Endodermal cell (in vitro differentiated cells): Measurements from ENCODE around the gene FAM222B. TPM values are rescaled to one million over a fixed set of nuclear protein-coding genes. Genes with fewer than 3 reads are reported as not detected.

Experiments used
- DNase-seq: peaks from one replicate; pipeline ENCODE4 v3.0.0-alpha.2; 2017
- H3K27ac ChIP-seq: 2 replicates; pipeline ENCODE4 v1.5.1; 2013; ENCODE audit warnings: mild to moderate bottlenecking, low read depth, low read length, moderate library complexity
- H3K27me3 ChIP-seq: 2 replicates; pipeline ENCODE4 v1.6.1; 2013; ENCODE audit warnings: mild to moderate bottlenecking, low read length, moderate library complexity; ENCODE audit not compliant: insufficient read depth, control insufficient read depth, poor library complexity, severe bottlenecking
- H3K36me3 ChIP-seq: 2 replicates; pipeline ENCODE4 v1.7.0; 2013; ENCODE audit warnings: mild to moderate bottlenecking, low read length, moderate library complexity; ENCODE audit not compliant: control insufficient read depth, insufficient read depth
- H3K4me1 ChIP-seq: one replicate; pipeline ENCODE4 v1.7.0; 2013; ENCODE audit warnings: low read length; ENCODE audit not compliant: control insufficient read depth, insufficient read depth
- H3K4me3 ChIP-seq: 2 replicates; pipeline ENCODE4 v1.5.1; 2013; ENCODE audit warnings: mild to moderate bottlenecking, low read length, moderate library complexity
- H3K9ac ChIP-seq: 2 replicates; pipeline ENCODE4 v1.6.1; 2013; ENCODE audit warnings: mild to moderate bottlenecking, low read length, moderate library complexity; ENCODE audit not compliant: poor library complexity, severe bottlenecking; ENCODE audit errors: extremely low read depth
- H3K9me3 ChIP-seq: 2 replicates; pipeline ENCODE4 v1.6.1; 2013; ENCODE audit warnings: mild to moderate bottlenecking, low read length, moderate library complexity; ENCODE audit not compliant: control insufficient read depth
- H3K27ac Mint-ChIP-seq: 2 replicates; pipeline ENCODE4 v1.8.0; 2020; ENCODE audit warnings: mixed read lengths
- H3K27me3 Mint-ChIP-seq: 2 replicates; pipeline ENCODE4 v1.8.0; 2021; ENCODE audit warnings: mild to moderate bottlenecking, mixed read lengths; ENCODE audit not compliant: insufficient read depth
- H3K36me3 Mint-ChIP-seq: 2 replicates; pipeline ENCODE4 v1.8.0; 2020; ENCODE audit warnings: low read depth, mixed read lengths
- H3K4me1 Mint-ChIP-seq: 2 replicates; pipeline ENCODE4 v1.8.0; 2020; ENCODE audit warnings: mixed read lengths
- H3K4me3 Mint-ChIP-seq: 2 replicates; pipeline ENCODE4 v1.8.0; 2020; ENCODE audit warnings: mild to moderate bottlenecking, moderate library complexity, mixed read lengths
- H3K9me3 Mint-ChIP-seq: 2 replicates; pipeline ENCODE4 v1.8.0; 2020; ENCODE audit warnings: mild to moderate bottlenecking, mixed read lengths
- WGBS, 2 experiments: methylation state at CpG; one replicate each; pipeline versions ENCODE4 v1.1.5 to v1.1.7; 2013; ENCODE audit warnings: missing lambda C conversion rate in 2 of 2, mixed read lengths in 1 of 2; ENCODE audit not compliant: insufficient coverage in 1 of 2, insufficient read length in 1 of 2; 5-methylcytosine and 5-hydroxymethylcytosine counted together
- total RNA-seq, 2 donors: library from RNA; stranded (reverse); fragmentation: NEBNext Ultra II Directional in 1 of 2; extraction: Animal tissue kit (Norgen Biotek cat#: 25700) in 1 of 2; gene quantifications; 2 replicates in 1 of 2; 3 replicates in 1 of 2; pipeline ENCODE4 v1.2.1, GENCODE V29; 2021
- TF ChIP-seq, protein P1 (sequence below): fragments of 200-600 bp; sonication (generic); conservative IDR thresholded peaks from 2 replicates; pipeline ENCODE4 v1.5.0; 2021; ENCODE audit warnings: antibody characterized with exemption, mild to moderate bottlenecking

The FAM222B gene
- total RNA-seq, 2 donors from 2014 or later: 59.2 to 75.7 TPM

DNA sequence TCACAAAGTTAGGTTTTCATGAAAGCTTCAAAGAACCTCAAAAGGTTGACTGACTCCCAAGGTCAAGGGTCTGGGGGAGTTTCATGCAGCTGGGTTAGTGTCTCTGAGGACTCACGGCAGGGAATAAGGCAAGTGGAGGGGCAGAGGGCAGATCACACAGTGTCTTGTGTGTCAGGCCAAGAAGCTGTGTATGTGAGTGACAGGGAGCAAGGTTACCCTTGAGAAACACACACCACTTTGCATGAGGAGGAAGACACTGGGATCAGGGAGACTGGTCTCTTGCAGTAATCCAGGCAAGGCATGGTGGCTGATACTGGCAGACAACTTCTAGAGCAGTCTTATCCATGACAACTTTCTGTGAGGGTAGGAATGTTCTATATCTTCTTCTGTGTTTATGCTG lies 48.6 kb upstream of the FAM222B start:
- H3K27ac Mint-ChIP-seq: no peak overlapping the region
- peaks cover 46% of the 10 kb centered on the region for H3K36me3 ChIP-seq
- DNase-seq: no peak
- no peak overlapping the region for H3K4me3 Mint-ChIP-seq
- peaks cover 6% of the 10 kb centered on the region for H3K4me1 Mint-ChIP-seq
- peaks cover 32% of the 10 kb centered on the region for H3K36me3 Mint-ChIP-seq
- WGBS, 2 experiments: 83 to 88% methylated on average over 1 of the region's 1 CpG
- no peak overlapping the region for H3K27ac ChIP-seq
- H3K9me3 ChIP-seq: no peaks in the 10 kb centered on the region
- H3K9ac ChIP-seq: no peak overlapping the region
- no peaks in the 10 kb centered on the region for H3K9me3 Mint-ChIP-seq
- H3K4me1 ChIP-seq: no peaks in the 10 kb centered on the region
- no peaks in the 10 kb centered on the region for H3K27me3 Mint-ChIP-seq
- H3K27me3 ChIP-seq: no peaks in the 10 kb centered on the region
- no peak overlapping the region for H3K4me3 ChIP-seq
- TF ChIP-seq, protein P1, sequence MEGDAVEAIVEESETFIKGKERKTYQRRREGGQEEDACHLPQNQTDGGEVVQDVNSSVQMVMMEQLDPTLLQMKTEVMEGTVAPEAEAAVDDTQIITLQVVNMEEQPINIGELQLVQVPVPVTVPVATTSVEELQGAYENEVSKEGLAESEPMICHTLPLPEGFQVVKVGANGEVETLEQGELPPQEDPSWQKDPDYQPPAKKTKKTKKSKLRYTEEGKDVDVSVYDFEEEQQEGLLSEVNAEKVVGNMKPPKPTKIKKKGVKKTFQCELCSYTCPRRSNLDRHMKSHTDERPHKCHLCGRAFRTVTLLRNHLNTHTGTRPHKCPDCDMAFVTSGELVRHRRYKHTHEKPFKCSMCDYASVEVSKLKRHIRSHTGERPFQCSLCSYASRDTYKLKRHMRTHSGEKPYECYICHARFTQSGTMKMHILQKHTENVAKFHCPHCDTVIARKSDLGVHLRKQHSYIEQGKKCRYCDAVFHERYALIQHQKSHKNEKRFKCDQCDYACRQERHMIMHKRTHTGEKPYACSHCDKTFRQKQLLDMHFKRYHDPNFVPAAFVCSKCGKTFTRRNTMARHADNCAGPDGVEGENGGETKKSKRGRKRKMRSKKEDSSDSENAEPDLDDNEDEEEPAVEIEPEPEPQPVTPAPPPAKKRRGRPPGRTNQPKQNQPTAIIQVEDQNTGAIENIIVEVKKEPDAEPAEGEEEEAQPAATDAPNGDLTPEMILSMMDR: no peak

DNA sequence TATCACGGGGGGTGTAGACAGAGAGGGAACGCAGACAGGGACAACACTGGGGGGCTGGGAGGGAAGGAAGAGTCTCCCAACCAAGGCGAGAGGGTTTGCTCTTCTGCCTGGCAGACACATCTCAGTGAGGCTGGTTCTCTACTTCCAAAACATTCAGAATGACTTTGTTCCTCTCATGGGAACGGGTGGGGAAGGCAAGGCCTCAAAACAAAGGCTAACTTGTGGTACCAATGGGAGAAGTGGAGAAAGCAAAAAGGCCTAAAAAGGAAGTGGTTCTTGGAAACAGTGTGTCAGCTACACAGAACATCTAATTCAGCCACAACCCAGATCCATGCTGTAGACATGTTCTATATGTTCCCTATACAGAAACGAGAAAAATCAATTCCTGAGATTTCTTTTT lies 47.4 kb upstream of the FAM222B start:
- H3K36me3 Mint-ChIP-seq: peaks cover 36% of the 10 kb centered on the region
- TF ChIP-seq, protein P1: no peak
- no peaks in the 10 kb centered on the region for H3K9me3 Mint-ChIP-seq
- no peaks in the 10 kb centered on the region for H3K4me1 Mint-ChIP-seq
- no peak for DNase-seq
- no peak overlapping the region for H3K27ac ChIP-seq
- H3K27ac Mint-ChIP-seq: no peak overlapping the region
- no peaks in the 10 kb centered on the region for H3K27me3 Mint-ChIP-seq
- H3K4me3 Mint-ChIP-seq: no peak overlapping the region
- no peaks in the 10 kb centered on the region for H3K9me3 ChIP-seq
- H3K4me1 ChIP-seq: no peaks in the 10 kb centered on the region
- no peak overlapping the region for H3K4me3 ChIP-seq
- H3K9ac ChIP-seq: no peak overlapping the region
- peaks cover 42% of the 10 kb centered on the region for H3K36me3 ChIP-seq
- H3K27me3 ChIP-seq: no peaks in the 10 kb centered on the region
- WGBS, 2 experiments: 93 to 100% methylated on average over 1 to 5 of the region's 5 CpGs

DNA sequence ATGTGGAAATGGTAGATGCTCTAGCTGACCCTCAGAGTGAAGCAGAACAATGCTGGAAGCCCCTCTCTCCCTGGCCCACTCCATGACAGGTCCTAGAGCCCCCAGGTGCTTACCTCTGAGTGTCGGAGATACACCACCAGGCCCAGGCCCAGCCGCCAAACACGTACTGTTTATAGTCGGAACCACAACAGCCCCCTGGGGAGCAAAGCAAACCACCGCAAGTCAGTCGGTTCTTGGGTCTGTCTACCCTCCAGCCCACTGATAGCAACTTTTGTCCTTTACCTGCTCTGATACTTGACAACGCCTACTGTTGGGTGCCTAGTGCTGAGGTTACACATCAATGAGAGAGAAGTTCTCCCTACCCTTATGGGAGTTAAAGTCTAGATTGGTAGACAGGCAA lies 46.2 kb upstream of the FAM222B start:
- Histone ChIP-seq H3K9me3 (no peaks in the 10 kb centered on the region), H3K4me3 (no peak overlapping the region), H3K27me3 (no peaks in the 10 kb centered on the region), H3K27ac (no peak overlapping the region), H3K36me3 (peaks cover 43% of the 10 kb centered on the region), H3K9ac (no peak overlapping the region), H3K4me1 (no peaks in the 10 kb centered on the region)
- no peaks in the 10 kb centered on the region for H3K27me3 Mint-ChIP-seq
- WGBS, 2 experiments: 93 to 96% methylated on average over 4 to 7 of the region's 7 CpGs
- no peak overlapping the region for H3K4me3 Mint-ChIP-seq
- H3K4me1 Mint-ChIP-seq: no peaks in the 10 kb centered on the region
- DNase-seq: no peak
- no peak overlapping the region for H3K27ac Mint-ChIP-seq
- H3K36me3 Mint-ChIP-seq: peaks cover 43% of the 10 kb centered on the region
- no peaks in the 10 kb centered on the region for H3K9me3 Mint-ChIP-seq
- TF ChIP-seq, protein P1: no peak
